MM.1S (cell line): Measurements from ENCODE around the gene CLMP.

Source experiments
- DNase-seq: peaks from one replicate; pipeline ENCODE4 v3.0.0-alpha.2; 2015
- H2AFZ ChIP-seq: fragments of 300-600 bp; sonication (generic); 2 replicates; pipeline ENCODE4 v1.6.0; 2016; ENCODE audit warnings: antibody characterized with exemption, low read length
- H3F3A ChIP-seq: fragments of 300-600 bp; sonication (generic); 2 replicates; pipeline ENCODE4 v1.6.1; 2016; ENCODE audit warnings: mild to moderate bottlenecking, antibody characterized with exemption, low read length, moderate library complexity, mixed read lengths; ENCODE audit not compliant: insufficient read depth
- H3K27ac ChIP-seq: fragments of 300-600 bp; sonication (generic); 2 replicates; pipeline ENCODE4 v1.5.1; 2016; ENCODE audit warnings: mild to moderate bottlenecking, low read length
- H3K27me3 ChIP-seq: fragments of 300-600 bp; sonication (generic); replicated peaks from 2 replicates; pipeline ENCODE4 v1.6.0; 2016; ENCODE audit warnings: low read length; ENCODE audit not compliant: insufficient read depth
- H3K36me3 ChIP-seq: fragments of 300-600 bp; sonication (generic); replicated peaks from 2 replicates; pipeline ENCODE4 v1.6.1; 2016; ENCODE audit warnings: mild to moderate bottlenecking, low read length, mixed read lengths; ENCODE audit not compliant: insufficient read depth
- H3K4me1 ChIP-seq: fragments of 300-600 bp; sonication (generic); 2 replicates; pipeline ENCODE4 v1.6.1; 2016; ENCODE audit warnings: low read length, mixed read lengths
- H3K4me2 ChIP-seq: fragments of 300-600 bp; sonication (generic); 2 replicates; pipeline ENCODE4 v1.6.0; 2016; ENCODE audit warnings: low read depth, low read length
- H3K4me3 ChIP-seq: fragments of 300-600 bp; sonication (generic); 2 replicates; pipeline ENCODE4 v1.5.1; 2016; ENCODE audit warnings: low read length, mixed read lengths
- H3K79me2 ChIP-seq: fragments of 300-600 bp; sonication (generic); 2 replicates; pipeline ENCODE4 v1.6.1; 2016; ENCODE audit warnings: mixed run types, low read length, mixed read lengths
- H3K9ac ChIP-seq: fragments of 300-600 bp; sonication (generic); 2 replicates; pipeline ENCODE4 v1.6.1; 2016; ENCODE audit warnings: low read length, mixed read lengths
- H3K9me2 ChIP-seq: fragments of 300-600 bp; sonication (generic); replicated peaks from 2 replicates; pipeline ENCODE4 v1.6.1; 2016; ENCODE audit warnings: mild to moderate bottlenecking, low read length, mixed read lengths; ENCODE audit not compliant: insufficient read depth
- H3K9me3 ChIP-seq: fragments of 300-600 bp; sonication (generic); replicated peaks from 2 replicates; pipeline ENCODE4 v1.6.1; 2016; ENCODE audit warnings: mild to moderate bottlenecking, low read length, mixed read lengths; ENCODE audit not compliant: insufficient read depth
- H4K20me1 ChIP-seq: fragments of 300-600 bp; sonication (generic); 2 replicates; pipeline ENCODE4 v1.6.1; 2016; ENCODE audit warnings: mild to moderate bottlenecking, low read length, moderate library complexity, mixed read lengths; ENCODE audit not compliant: insufficient read depth
- CTCF ChIP-seq: fragments of 300-600 bp; sonication (generic); IDR thresholded peaks from 2 replicates; pipeline ENCODE4 v1.5.1; 2016; ENCODE audit warnings: antibody characterized with exemption, low read length, mixed read lengths
- EZH2 ChIP-seq: fragments of 300-600 bp; sonication (generic); optimal IDR thresholded peaks from 2 replicates; pipeline ENCODE3; 2017; ENCODE audit warnings: low read depth, mild to moderate bottlenecking, antibody characterized with exemption, low read length, mixed read lengths
- EZH2phosphoT487 ChIP-seq: fragments of 300-600 bp; sonication (generic); IDR thresholded peaks from 2 replicates; pipeline ENCODE4 v1.6.1; 2018; ENCODE audit warnings: antibody characterized with exemption, low read length

The CLMP gene

GRCh38 chr11:123196060-123196714 is 1.1 kb upstream of the CLMP start:
- Histone ChIP-seq H3K4me2 (no peak overlapping the region), H3K27ac (no peak overlapping the region), H3F3A (no peaks in the 10 kb centered on the region), H3K27me3 (peaks cover 28% of the 10 kb centered on the region), H3K36me3 (no peaks in the 10 kb centered on the region), H3K9me3 (no peaks in the 10 kb centered on the region), H4K20me1 (no peaks in the 10 kb centered on the region), H3K4me1 (no peaks in the 10 kb centered on the region), H3K79me2 (no peaks in the 10 kb centered on the region), H3K9me2 (no peaks in the 10 kb centered on the region), H3K4me3 (no peak overlapping the region), H3K9ac (no peak overlapping the region), H2AFZ (no peak overlapping the region)
- DNase-seq = no peak
- TF ChIP-seq CTCF = no peak
- TF ChIP-seq EZH2phosphoT487 = no peak

GRCh38 chr11:123194337-123195187 is 486 bp downstream of the CLMP start:
- no peak for DNase-seq
- H3K9ac ChIP-seq = no peak overlapping the region
- H2AFZ ChIP-seq = no peak overlapping the region

GRCh38 chr11:123193742-123194141 is 1.3 kb downstream of the CLMP start:
- no peak overlapping the region for H3K4me2 ChIP-seq
- H3F3A ChIP-seq = no peaks in the 10 kb centered on the region
- no peaks in the 10 kb centered on the region for H3K79me2 ChIP-seq
- H3K9me3 ChIP-seq = no peaks in the 10 kb centered on the region
- no peak overlapping the region for H3K9ac ChIP-seq
- H2AFZ ChIP-seq = no peak overlapping the region
- no peak for DNase-seq
- H3K4me1 ChIP-seq = no peaks in the 10 kb centered on the region
- TF ChIP-seq EZH2 = no peak
- TF ChIP-seq EZH2phosphoT487 = no peak
- no peak for TF ChIP-seq CTCF
- H3K27me3 ChIP-seq = peaks cover 28% of the 10 kb centered on the region
- no peak overlapping the region for H3K27ac ChIP-seq
- no peak overlapping the region for H3K4me3 ChIP-seq
- H3K9me2 ChIP-seq = no peaks in the 10 kb centered on the region
- no peaks in the 10 kb centered on the region for H3K36me3 ChIP-seq
- no peaks in the 10 kb centered on the region for H4K20me1 ChIP-seq

More at GRCh38 chr11:123194337-123195187, 486 bp downstream of the CLMP start:
- Histone ChIP-seq H3K4me3 (no peak overlapping the region; the same call in 1 of the 2 replicates), H3F3A (no peaks in the 10 kb centered on the region), H3K9me2 (no peaks in the 10 kb centered on the region), H4K20me1 (no peaks in the 10 kb centered on the region), H3K36me3 (no peaks in the 10 kb centered on the region), H3K27me3 (peaks cover 28% of the 10 kb centered on the region), H3K4me1 (no peaks in the 10 kb centered on the region), H3K79me2 (no peaks in the 10 kb centered on the region), H3K9me3 (no peaks in the 10 kb centered on the region), H3K4me2 (peak overlapping the region; percentile 54), H3K27ac (no peak overlapping the region)
- no peak for TF ChIP-seq EZH2phosphoT487
- no peak for TF ChIP-seq EZH2
- no peak for TF ChIP-seq CTCF
